Glutamatergic neuron (in vitro differentiated cells): ENCODE measurements around the gene RPS16. TPM values are rescaled to one million over a fixed set of nuclear protein-coding genes. Genes with fewer than 3 reads are reported as not detected.

Experiments
- DNase-seq: peaks from one replicate; pipeline ENCODE4 v3.0.0; 2022
- H3K27ac Mint-ChIP-seq: one replicate; pipeline ENCODE4 v1.8.0; 2020; ENCODE audit warnings: mild to moderate bottlenecking, mixed read lengths, inconsistent platforms; ENCODE audit not compliant: unreplicated experiment
- H3K27me3 Mint-ChIP-seq: one replicate; pipeline ENCODE4 v1.8.0; 2020; ENCODE audit warnings: mild to moderate bottlenecking, moderate library complexity, mixed read lengths, inconsistent platforms; ENCODE audit not compliant: unreplicated experiment
- H3K36me3 Mint-ChIP-seq: one replicate; pipeline ENCODE4 v1.8.0; 2020; ENCODE audit warnings: mild to moderate bottlenecking, mixed read lengths, inconsistent platforms; ENCODE audit not compliant: unreplicated experiment
- H3K4me1 Mint-ChIP-seq: one replicate; pipeline ENCODE4 v1.8.0; 2020; ENCODE audit warnings: mild to moderate bottlenecking, low read depth, mixed read lengths, inconsistent platforms; ENCODE audit not compliant: unreplicated experiment
- H3K4me3 Mint-ChIP-seq: one replicate; pipeline ENCODE4 v1.8.0; 2020; ENCODE audit warnings: mild to moderate bottlenecking, mixed read lengths, inconsistent platforms; ENCODE audit not compliant: unreplicated experiment
- H3K9me3 Mint-ChIP-seq: one replicate; pipeline ENCODE4 v1.8.0; 2020; ENCODE audit warnings: mild to moderate bottlenecking, moderate library complexity, mixed read lengths, inconsistent platforms; ENCODE audit not compliant: unreplicated experiment
- CTCF ChIP-seq: fragments of 200-600 bp; sonication (generic); IDR thresholded peaks from one replicate; pipeline ENCODE4 v1.5.0; 2021; ENCODE audit not compliant: partially characterized antibody, unreplicated experiment
- total RNA-seq: library from RNA; stranded (reverse); fragmentation: NEBNext Ultra II Directional; extraction: Animal tissue kit (Norgen Biotek cat#: 25700); gene quantifications from one replicate; pipeline ENCODE4 v1.2.1, GENCODE V29; 2021; ENCODE audit not compliant: unreplicated experiment

RPS16 gene
- total RNA-seq, 1 donor from 2014 or later: 912 TPM

GRCh38 chr19:39416152-39417120, 19.3 kb downstream of the RPS16 start:
- peaks cover 19% of the 10 kb centered on the region for H3K27me3 Mint-ChIP-seq
- H3K4me1 Mint-ChIP-seq: peaks cover 13% of the 10 kb centered on the region
- H3K36me3 Mint-ChIP-seq: no peaks in the 10 kb centered on the region
- peaks cover 22% of the 10 kb centered on the region for H3K9me3 Mint-ChIP-seq
- peak overlapping the region; percentile 38 for H3K4me3 Mint-ChIP-seq
- no peak for TF ChIP-seq CTCF
- DNase-seq: peak; percentile 28
- no peak overlapping the region for H3K27ac Mint-ChIP-seq

- H3K4me3 Mint-ChIP-seq: peak overlapping the region; percentile 95
- TF ChIP-seq CTCF: no peak
- peak overlapping the region; percentile 48 for H3K27ac Mint-ChIP-seq
- no peaks in the 10 kb centered on the region for H3K36me3 Mint-ChIP-seq
- H3K4me1 Mint-ChIP-seq: peaks cover 20% of the 10 kb centered on the region
- H3K9me3 Mint-ChIP-seq: peaks cover 26% of the 10 kb centered on the region
- no peak for DNase-seq
- peaks cover 21% of the 10 kb centered on the region for H3K27me3 Mint-ChIP-seq
Measured at GRCh38 chr19:39415111-39416046, 20.4 kb downstream of the RPS16 start.

- peaks cover 20% of the 10 kb centered on the region for H3K27me3 Mint-ChIP-seq
- peak; percentile 73 for DNase-seq
Measured at GRCh38 chr19:39413911-39414608, 21.7 kb downstream of the RPS16 start.

GRCh38 chr19:39413272-39413910, 22.4 kb downstream of the RPS16 start:
- TF ChIP-seq CTCF: no peak
- Mint-ChIP-seq H3K27ac (peak overlapping the region; percentile 99), H3K4me3 (peak overlapping the region; percentile 95), H3K9me3 (peaks cover 28% of the 10 kb centered on the region), H3K27me3 (peaks cover 21% of the 10 kb centered on the region), H3K36me3 (no peaks in the 10 kb centered on the region), H3K4me1 (peaks cover 25% of the 10 kb centered on the region)
- peak; percentile 87 for DNase-seq

More at GRCh38 chr19:39413911-39414608, 21.7 kb downstream of the RPS16 start:
- Mint-ChIP-seq H3K36me3 (no peaks in the 10 kb centered on the region), H3K27ac (peak overlapping the region; percentile 99), H3K4me3 (peak overlapping the region; percentile 95), H3K4me1 (peaks cover 20% of the 10 kb centered on the region), H3K9me3 (peaks cover 26% of the 10 kb centered on the region)
- no peak for TF ChIP-seq CTCF
